Measurements from ENCODE around the gene KATNB1.

The KATNB1 gene

GRCh38 chr16:57730771-57731730 lies 4.5 kb upstream of the KATNB1 start:
- Histone ChIP-seq H3K4me1 (ENCODE audit: control insufficient read depth, low read length) (peaks cover 6% of the 10 kb centered on the region), H3K4me3 (ENCODE audit: low read length) (no peak overlapping the region), H3K36me3 (ENCODE audit: control insufficient read depth, low read length) (peaks cover 3% of the 10 kb centered on the region), H3K27me3 (ENCODE audit: control insufficient read depth, low read length) (no peaks in the 10 kb centered on the region), H3K9me3 (ENCODE audit: control insufficient read depth, insufficient read depth, low read length) (no peaks in the 10 kb centered on the region), H3K27ac (ENCODE audit: low read depth, low read length) (no peak overlapping the region), H4K20me1 (ENCODE audit: control insufficient read depth, insufficient read depth, low read depth, low read length) (no peaks in the 10 kb centered on the region), H3F3A (ENCODE audit: control insufficient read depth, insufficient read depth) (no peaks in the 10 kb centered on the region), H3K4me2 (ENCODE audit: low read length) (no peak overlapping the region), H3K79me2 (ENCODE audit: control insufficient read depth, low read length) (peaks cover 14% of the 10 kb centered on the region), H3K9me2 (replicated peaks; ENCODE audit: control insufficient read depth, low read length) (no peaks in the 10 kb centered on the region)
- TF ChIP-seq CTCF (IDR thresholded peaks at IDR 0.05; ENCODE audit: low read depth, low read length, poor library complexity, severe bottlenecking), result no peak

GRCh38 chr16:57732037-57732436 lies 3.5 kb upstream of the KATNB1 start:
- Histone ChIP-seq H3K79me2 (ENCODE audit: control insufficient read depth, low read length) (peaks cover 24% of the 10 kb centered on the region), H3K4me2 (ENCODE audit: low read length) (no peak overlapping the region), H3K9me2 (replicated peaks; ENCODE audit: control insufficient read depth, low read length) (no peaks in the 10 kb centered on the region), H3K36me3 (ENCODE audit: control insufficient read depth, low read length) (peaks cover 7% of the 10 kb centered on the region), H4K20me1 (ENCODE audit: control insufficient read depth, insufficient read depth, low read depth, low read length) (no peaks in the 10 kb centered on the region), H3F3A (ENCODE audit: control insufficient read depth, insufficient read depth) (no peaks in the 10 kb centered on the region), H3K27me3 (ENCODE audit: control insufficient read depth, low read length) (no peaks in the 10 kb centered on the region), H3K4me3 (ENCODE audit: low read length) (no peak overlapping the region), H3K4me1 (ENCODE audit: control insufficient read depth, low read length) (peaks cover 15% of the 10 kb centered on the region), H3K27ac (ENCODE audit: low read depth, low read length) (no peak overlapping the region), H3K9me3 (ENCODE audit: control insufficient read depth, insufficient read depth, low read length) (no peaks in the 10 kb centered on the region)
- TF ChIP-seq CTCF (IDR thresholded peaks at IDR 0.05; ENCODE audit: low read depth, low read length, poor library complexity, severe bottlenecking), result no peak
- TF ChIP-seq EZH2phosphoT487 (IDR thresholded peaks at IDR 0.05; ENCODE audit: borderline replicate concordance, low read length), result no peak

GRCh38 chr16:57732714-57733113 lies 2.9 kb upstream of the KATNB1 start:
- Histone ChIP-seq H3K4me1 (ENCODE audit: control insufficient read depth, low read length) (peaks cover 20% of the 10 kb centered on the region), H3F3A (ENCODE audit: control insufficient read depth, insufficient read depth) (no peaks in the 10 kb centered on the region), H3K36me3 (ENCODE audit: control insufficient read depth, low read length) (peaks cover 14% of the 10 kb centered on the region), H3K9me3 (ENCODE audit: control insufficient read depth, insufficient read depth, low read length) (no peaks in the 10 kb centered on the region), H3K4me3 (ENCODE audit: low read length) (no peak overlapping the region), H3K79me2 (ENCODE audit: control insufficient read depth, low read length) (peaks cover 30% of the 10 kb centered on the region), H3K27ac (ENCODE audit: low read depth, low read length) (no peak overlapping the region), H3K4me2 (ENCODE audit: low read length) (no peak overlapping the region), H4K20me1 (ENCODE audit: control insufficient read depth, insufficient read depth, low read depth, low read length) (no peaks in the 10 kb centered on the region), H3K27me3 (ENCODE audit: control insufficient read depth, low read length) (no peaks in the 10 kb centered on the region), H3K9me2 (replicated peaks; ENCODE audit: control insufficient read depth, low read length) (no peaks in the 10 kb centered on the region)
- TF ChIP-seq CTCF (IDR thresholded peaks at IDR 0.05; ENCODE audit: low read depth, low read length, poor library complexity, severe bottlenecking), result no peak
- no peak for TF ChIP-seq EZH2phosphoT487 (IDR thresholded peaks at IDR 0.05; ENCODE audit: borderline replicate concordance, low read length)
